Measurements from ENCODE around the gene TGFB2. TPM values are rescaled to one million over a fixed set of nuclear protein-coding genes. Genes with fewer than 3 reads are reported as not detected.

Gene TGFB2
- total RNA-seq, 1 experiment from 2014 or later, result 0.34 TPM

- intact Hi-C loops (cut with micrococcal nuclease), result no loop called here
- BruUV-seq (replicated peaks), result no TSS peak
- Histone ChIP-seq H3K27me3 (ENCODE audit: insufficient read depth, low read length) (no peaks in the 10 kb centered on the region), H2AFZ (ENCODE audit: low read depth, low read length, poor library complexity, severe bottlenecking) (peak overlapping the region; percentile 63), H3K4me2 (ENCODE audit: low read length) (no peak overlapping the region), H3K79me2 (ENCODE audit: insufficient read depth, low read length) (no peaks in the 10 kb centered on the region), H4K20me1 (ENCODE audit: insufficient read depth) (no peaks in the 10 kb centered on the region), H3K9ac (ENCODE audit: low read length) (no peak overlapping the region), H3K9me3 (ENCODE audit: control insufficient read depth in 1 of 2, insufficient read depth in 1 of 2, low read depth in 1 of 2, low read length in 2 of 2) (no peaks in the 10 kb centered on the region), H3K4me1 (ENCODE audit: control insufficient read depth in 1 of 2, insufficient read depth in 2 of 2, low read length in 2 of 2) (peaks cover 0 to 15% of the 10 kb centered on the region in 2 experiments; a peak in 2 of 4 replicates), H3K27ac (ENCODE audit: low read depth, low read length) (no peak overlapping the region), H3K4me3 (replicated peaks in 1 of 2; ENCODE audit: low read depth in 1 of 2, low read length in 2 of 2) (no peak overlapping the region), H3K9me2 (ENCODE audit: insufficient read depth) (no peaks in the 10 kb centered on the region), H3K36me3 (ENCODE audit: control insufficient read depth in 1 of 2, insufficient read depth in 2 of 2, low read length in 2 of 2) (no peaks in the 10 kb centered on the region)
- DNase-seq (ENCODE audit: low read depth, low spot score), result no peak
- TF ChIP-seq CBX3 (IDR thresholded peaks at IDR 0.05; ENCODE audit: low read depth) (no peak), FOSL1 (IDR thresholded peaks at IDR 0.05; ENCODE audit: low read depth) (no peak), SIN3A (IDR thresholded peaks at IDR 0.05; ENCODE audit: low read depth) (no peak), EGR1 (IDR thresholded peaks at IDR 0.05; ENCODE audit: low read depth) (no peak), ELF1 (IDR thresholded peaks at IDR 0.05; ENCODE audit: borderline replicate concordance, low read depth) (no peak), CTCF (IDR thresholded peaks at IDR 0.05 in 2 of 3, conservative IDR thresholded peaks at IDR 0.05 in 1 of 3; ENCODE audit: borderline replicate concordance in 1 of 3, insufficient read depth in 1 of 3, low read depth in 2 of 3, low read length in 2 of 3) (no peak), ZBTB33 (IDR thresholded peaks at IDR 0.05; ENCODE audit: extremely low read depth, insufficient replicate concordance, low read length) (no peak)
- ATAC-seq, result no peak
- POLR2A ChIA-PET, result no interaction called here
- CTCF ChIA-PET, result no interaction called here
- RAD21 ChIA-PET (ENCODE audit: low non-redundant PET in 1 of 2, low total read pairs in 2 of 2, uncharacterized antibody in 2 of 2, unreplicated experiment in 2 of 2), result no interaction called here
These were observed 131.2 kb downstream of the TGFB2 start for GRCh38 chr1:218476385-218476784.
